Measurements from ENCODE around the gene KASH5.

DNA sequence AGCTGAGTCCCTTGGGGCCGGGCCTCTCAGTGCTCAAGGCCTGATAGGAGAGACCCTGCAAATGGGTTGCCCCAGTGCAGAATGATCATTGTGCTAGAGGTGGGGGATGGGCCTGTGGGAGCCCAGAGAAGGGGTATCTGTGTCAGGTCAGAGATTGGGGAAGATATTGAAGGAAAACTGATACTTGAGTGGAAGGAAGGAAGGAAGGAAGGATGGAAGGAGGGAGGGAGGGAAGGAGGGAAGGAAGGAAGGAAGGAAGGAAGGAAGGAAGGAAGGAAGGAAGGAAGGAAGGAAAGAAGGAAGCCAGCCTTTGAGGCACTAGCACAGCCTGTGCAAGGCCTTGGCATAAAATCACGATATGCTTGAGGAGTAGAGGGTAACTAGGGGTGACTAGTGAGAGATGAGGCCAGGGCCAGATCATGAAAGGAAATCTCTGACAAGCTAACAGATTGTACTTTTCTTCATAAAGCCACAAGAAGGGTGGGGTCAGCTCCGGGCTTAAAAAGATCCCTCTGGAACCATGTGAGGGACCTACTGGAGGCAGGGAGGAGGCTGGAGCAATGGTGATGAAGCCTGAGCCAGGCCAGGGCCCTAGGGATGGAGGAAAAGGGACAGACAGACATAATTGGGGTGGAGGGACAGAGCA, 23.8 kb downstream of the KASH5 start:
- no peak for TF ChIP-seq POLR2A (IDR thresholded peaks at IDR 0.05; ENCODE audit: control extremely low read depth in 1 of 2, low read depth in 2 of 2, low read length in 2 of 2)
- no peak for TF ChIP-seq TCF12 (IDR thresholded peaks at IDR 0.05; ENCODE audit: low read depth, low read length)
- TF ChIP-seq TEAD4 (IDR thresholded peaks at IDR 0.05; ENCODE audit: low read depth, low read length) = no peak
- TF ChIP-seq EP300 (IDR thresholded peaks at IDR 0.05; ENCODE audit: borderline replicate concordance in 1 of 2, low read depth in 2 of 2, low read length in 2 of 2) = no peak
- TF ChIP-seq CTCF (IDR thresholded peaks at IDR 0.05; ENCODE audit: control extremely low read depth in 1 of 3, insufficient read depth in 1 of 3, low read depth in 1 of 3, low read length in 3 of 3) = no peak
- TF ChIP-seq MAX (IDR thresholded peaks at IDR 0.05) = no peak
- TF ChIP-seq SIN3A (conservative IDR thresholded peaks at IDR 0.05 in 1 of 2, IDR thresholded peaks at IDR 0.05 in 1 of 2; ENCODE audit: low read depth in 1 of 2, low read length in 2 of 2) = no peak
- TF ChIP-seq CHD1 (IDR thresholded peaks at IDR 0.05; ENCODE audit: low read depth, low read length) = no peak
